Nephron (organoid): ENCODE data around the gene RAD51AP2.

Experiments used
- H3K27ac Mint-ChIP-seq, 3 experiments: 2 replicates each; pipeline ENCODE4 v1.8.0; 2020; ENCODE audit warnings: mixed read lengths in 3 of 3, mild to moderate bottlenecking in 2 of 3, moderate library complexity in 1 of 3
- H3K27me3 Mint-ChIP-seq: 2 replicates; pipeline ENCODE4 v1.8.0; 2021; ENCODE audit warnings: low read depth, mild to moderate bottlenecking, moderate library complexity, mixed read lengths
- H3K36me3 Mint-ChIP-seq: 2 replicates; pipeline ENCODE4 v1.8.0; 2020; ENCODE audit warnings: low read depth, mixed read lengths
- H3K4me1 Mint-ChIP-seq: 2 replicates; pipeline ENCODE4 v1.8.0; 2020; ENCODE audit warnings: mixed read lengths
- H3K4me3 Mint-ChIP-seq, 3 experiments: 2 replicates each; pipeline ENCODE4 v1.8.0; 2020; ENCODE audit warnings: mild to moderate bottlenecking in 3 of 3, mixed read lengths in 3 of 3, moderate library complexity in 2 of 3
- H3K9me3 Mint-ChIP-seq: 2 replicates; pipeline ENCODE4 v1.8.0; 2020; ENCODE audit warnings: mixed read lengths
- TF ChIP-seq, protein P1 (sequence below), 3 experiments: fragments of 200-600 bp; sonication (generic); IDR thresholded peaks; one replicate each; pipeline ENCODE4 v1.5.0; 2021; ENCODE audit warnings: antibody characterized with exemption in 3 of 3; ENCODE audit not compliant: unreplicated experiment in 3 of 3

RAD51AP2 gene

DNA sequence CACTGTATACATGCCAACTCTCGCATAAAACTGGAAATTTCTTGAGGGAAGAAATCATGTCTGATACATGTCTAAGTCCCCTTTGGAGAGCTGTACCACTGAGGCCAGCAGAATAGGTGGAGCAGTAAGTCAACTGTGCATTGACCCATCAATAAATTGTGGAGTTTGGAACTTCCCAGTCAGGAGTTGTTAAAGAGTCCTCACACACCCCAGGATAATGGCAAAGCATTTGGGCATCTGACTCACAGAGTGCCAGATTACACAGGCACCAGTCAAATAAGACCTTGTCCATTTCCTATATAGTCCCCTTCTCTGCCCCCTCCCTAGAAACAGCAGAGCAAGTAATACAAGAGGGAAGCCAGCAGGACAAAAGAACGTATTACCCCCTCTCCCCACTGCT, 32.7 kb upstream of the RAD51AP2 start:
- TF ChIP-seq, protein P1, sequence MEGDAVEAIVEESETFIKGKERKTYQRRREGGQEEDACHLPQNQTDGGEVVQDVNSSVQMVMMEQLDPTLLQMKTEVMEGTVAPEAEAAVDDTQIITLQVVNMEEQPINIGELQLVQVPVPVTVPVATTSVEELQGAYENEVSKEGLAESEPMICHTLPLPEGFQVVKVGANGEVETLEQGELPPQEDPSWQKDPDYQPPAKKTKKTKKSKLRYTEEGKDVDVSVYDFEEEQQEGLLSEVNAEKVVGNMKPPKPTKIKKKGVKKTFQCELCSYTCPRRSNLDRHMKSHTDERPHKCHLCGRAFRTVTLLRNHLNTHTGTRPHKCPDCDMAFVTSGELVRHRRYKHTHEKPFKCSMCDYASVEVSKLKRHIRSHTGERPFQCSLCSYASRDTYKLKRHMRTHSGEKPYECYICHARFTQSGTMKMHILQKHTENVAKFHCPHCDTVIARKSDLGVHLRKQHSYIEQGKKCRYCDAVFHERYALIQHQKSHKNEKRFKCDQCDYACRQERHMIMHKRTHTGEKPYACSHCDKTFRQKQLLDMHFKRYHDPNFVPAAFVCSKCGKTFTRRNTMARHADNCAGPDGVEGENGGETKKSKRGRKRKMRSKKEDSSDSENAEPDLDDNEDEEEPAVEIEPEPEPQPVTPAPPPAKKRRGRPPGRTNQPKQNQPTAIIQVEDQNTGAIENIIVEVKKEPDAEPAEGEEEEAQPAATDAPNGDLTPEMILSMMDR (IDR thresholded peaks at IDR 0.05; ENCODE audit: unreplicated experiment in 3 of 3): no peak
- no peaks in the 10 kb centered on the region for H3K4me1 Mint-ChIP-seq
- no peaks in the 10 kb centered on the region for H3K36me3 Mint-ChIP-seq
- no peak overlapping the region for H3K27ac Mint-ChIP-seq
- H3K4me3 Mint-ChIP-seq: no peak overlapping the region
- no peaks in the 10 kb centered on the region for H3K9me3 Mint-ChIP-seq
- peaks cover 26% of the 10 kb centered on the region for H3K27me3 Mint-ChIP-seq

DNA sequence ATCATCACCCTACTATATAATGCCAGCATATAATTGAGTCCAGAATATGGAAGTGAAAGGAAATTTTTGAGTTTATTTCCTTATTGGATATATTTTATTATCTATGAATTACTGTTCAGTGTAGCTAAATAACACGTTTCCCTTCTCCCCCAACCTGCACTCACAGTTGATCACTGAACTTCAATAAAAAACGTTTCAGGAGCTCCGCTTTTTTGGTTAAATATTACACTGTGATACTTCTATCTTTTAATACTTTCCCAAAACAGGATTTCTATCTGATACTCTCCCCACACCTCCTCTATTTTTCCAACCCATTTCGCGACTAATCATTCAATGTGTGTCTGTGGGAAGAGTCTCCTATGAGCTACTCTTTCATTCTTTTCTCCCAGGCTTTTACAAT, 29.5 kb upstream of the RAD51AP2 start:
- H3K9me3 Mint-ChIP-seq: no peaks in the 10 kb centered on the region
- H3K36me3 Mint-ChIP-seq: no peaks in the 10 kb centered on the region
- peaks cover 10% of the 10 kb centered on the region for H3K4me1 Mint-ChIP-seq
- peaks cover 52% of the 10 kb centered on the region for H3K27me3 Mint-ChIP-seq
- H3K4me3 Mint-ChIP-seq: no peak overlapping the region
- peak overlapping the region in 1 of 3 experiments; percentile 28 for H3K27ac Mint-ChIP-seq
- TF ChIP-seq, protein P1 (IDR thresholded peaks at IDR 0.05; ENCODE audit: unreplicated experiment in 3 of 3): no peak

DNA sequence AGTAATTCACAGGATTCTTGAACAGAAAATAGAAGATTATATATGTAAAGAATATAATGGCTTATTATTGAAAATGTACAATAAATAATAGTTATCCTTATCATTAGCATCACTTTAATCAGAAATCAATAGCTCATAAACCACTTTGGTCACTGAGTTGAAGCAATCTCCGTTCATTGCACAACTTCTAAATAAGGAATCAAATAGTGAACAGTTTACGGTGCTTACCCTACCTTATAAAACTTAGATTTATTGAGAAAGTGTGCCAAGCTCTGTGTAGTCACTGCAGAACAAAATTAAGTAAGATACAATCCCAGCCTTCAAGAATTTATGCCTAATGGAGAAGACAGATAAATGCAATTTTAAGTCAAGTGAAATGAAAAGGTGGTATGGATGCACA, 29.0 kb upstream of the RAD51AP2 start:
- H3K9me3 Mint-ChIP-seq: no peaks in the 10 kb centered on the region
- peaks cover 10% of the 10 kb centered on the region for H3K4me1 Mint-ChIP-seq
- H3K27me3 Mint-ChIP-seq: peaks cover 56% of the 10 kb centered on the region
- H3K36me3 Mint-ChIP-seq: no peaks in the 10 kb centered on the region
- H3K27ac Mint-ChIP-seq: no peak overlapping the region
- TF ChIP-seq, protein P1 (IDR thresholded peaks at IDR 0.05; ENCODE audit: unreplicated experiment in 3 of 3): no peak
- H3K4me3 Mint-ChIP-seq: no peak overlapping the region

DNA sequence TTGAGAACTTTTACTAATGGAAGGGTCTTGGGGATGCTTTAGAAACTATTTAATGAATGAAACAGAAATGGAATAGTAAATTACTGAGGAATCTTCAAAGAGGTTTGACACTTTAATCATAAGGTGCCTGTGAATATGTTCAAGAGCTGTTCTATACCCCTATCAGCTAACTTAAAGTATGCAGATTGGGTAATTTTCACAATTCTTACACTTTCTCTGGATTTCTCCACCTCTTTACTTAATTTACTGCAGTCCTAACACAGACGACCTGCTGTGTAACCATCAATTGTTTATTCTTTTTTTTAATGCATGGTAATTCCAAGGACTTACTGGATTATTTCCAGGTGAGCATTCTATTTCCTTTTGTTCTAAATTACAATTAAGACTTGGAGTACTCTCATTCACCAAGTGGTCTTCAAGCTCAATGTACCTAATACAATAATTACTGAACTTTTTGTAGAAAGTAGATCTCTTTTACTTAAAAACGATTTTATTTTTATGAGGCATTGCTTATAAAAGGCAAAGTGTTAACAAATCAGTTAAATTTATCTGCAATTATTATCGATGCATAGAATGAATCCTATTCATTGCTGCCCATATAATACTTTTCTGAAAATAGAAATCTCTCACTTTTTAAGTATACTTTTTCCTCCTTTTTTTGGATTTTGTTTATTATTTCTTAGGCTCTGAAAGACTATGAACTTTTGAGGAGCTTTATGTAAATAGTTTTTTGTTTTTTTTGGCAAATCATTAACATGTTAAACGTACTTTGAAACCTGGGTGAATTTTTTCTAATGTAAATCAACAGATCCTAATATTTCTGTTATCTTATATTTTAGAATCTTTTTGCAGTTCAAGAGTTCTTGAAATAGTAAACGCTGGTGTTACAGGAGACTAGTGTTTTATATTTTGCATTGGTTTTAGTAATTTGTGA, 27.7 kb upstream of the RAD51AP2 start:
- Mint-ChIP-seq H3K27ac (no peak overlapping the region), H3K36me3 (no peaks in the 10 kb centered on the region), H3K4me1 (peaks cover 19% of the 10 kb centered on the region), H3K27me3 (peaks cover 66% of the 10 kb centered on the region), H3K9me3 (no peaks in the 10 kb centered on the region), H3K4me3 (no peak overlapping the region)
- TF ChIP-seq, protein P1 (IDR thresholded peaks at IDR 0.05; ENCODE audit: unreplicated experiment in 3 of 3): no peak

DNA sequence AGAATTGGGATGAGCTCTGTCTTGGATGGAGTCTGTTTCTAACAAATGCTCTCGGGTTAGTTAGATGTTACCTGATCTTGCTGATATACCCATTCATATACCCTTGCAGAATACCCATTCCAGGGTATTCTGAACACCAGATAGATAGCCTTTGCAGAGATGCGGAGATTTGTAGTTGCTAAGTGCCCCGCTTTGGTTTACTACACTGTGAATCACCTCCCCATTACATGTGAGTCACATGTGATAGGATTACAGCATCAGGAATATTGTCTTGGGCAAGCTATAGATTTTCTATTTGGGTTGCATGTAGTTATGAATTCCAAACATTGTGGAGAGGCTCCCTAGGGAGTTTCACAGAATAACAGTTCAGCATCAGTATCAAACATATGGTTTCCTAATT, 26.0 kb upstream of the RAD51AP2 start:
- Mint-ChIP-seq H3K9me3 (no peaks in the 10 kb centered on the region), H3K27ac (no peak overlapping the region), H3K27me3 (peaks cover 73% of the 10 kb centered on the region), H3K4me3 (peak overlapping the region in 1 of 3 experiments; percentile 4), H3K4me1 (peaks cover 29% of the 10 kb centered on the region), H3K36me3 (no peaks in the 10 kb centered on the region)
- TF ChIP-seq, protein P1 (IDR thresholded peaks at IDR 0.05; ENCODE audit: unreplicated experiment in 3 of 3): no peak

- Mint-ChIP-seq H3K4me3 (peak overlapping the region in 2 of 3 experiments; percentile 3 to 6), H3K27ac (no peak overlapping the region), H3K27me3 (peaks cover 69% of the 10 kb centered on the region), H3K9me3 (no peaks in the 10 kb centered on the region), H3K36me3 (no peaks in the 10 kb centered on the region), H3K4me1 (peaks cover 30% of the 10 kb centered on the region)
- TF ChIP-seq, protein P1 (IDR thresholded peaks at IDR 0.05; ENCODE audit: unreplicated experiment in 3 of 3): no peak
These were observed 25.6 kb upstream of the RAD51AP2 start for GRCh38 chr2:17543848-17544247.
